ENCODE results near the gene PLA2G2E.
"Not testable (repeated sequence)": the region's sequence is repeated elsewhere in the genome, so short reads cannot be mapped to it uniquely, and the experiment has no call there.

PLA2G2E gene

DNA sequence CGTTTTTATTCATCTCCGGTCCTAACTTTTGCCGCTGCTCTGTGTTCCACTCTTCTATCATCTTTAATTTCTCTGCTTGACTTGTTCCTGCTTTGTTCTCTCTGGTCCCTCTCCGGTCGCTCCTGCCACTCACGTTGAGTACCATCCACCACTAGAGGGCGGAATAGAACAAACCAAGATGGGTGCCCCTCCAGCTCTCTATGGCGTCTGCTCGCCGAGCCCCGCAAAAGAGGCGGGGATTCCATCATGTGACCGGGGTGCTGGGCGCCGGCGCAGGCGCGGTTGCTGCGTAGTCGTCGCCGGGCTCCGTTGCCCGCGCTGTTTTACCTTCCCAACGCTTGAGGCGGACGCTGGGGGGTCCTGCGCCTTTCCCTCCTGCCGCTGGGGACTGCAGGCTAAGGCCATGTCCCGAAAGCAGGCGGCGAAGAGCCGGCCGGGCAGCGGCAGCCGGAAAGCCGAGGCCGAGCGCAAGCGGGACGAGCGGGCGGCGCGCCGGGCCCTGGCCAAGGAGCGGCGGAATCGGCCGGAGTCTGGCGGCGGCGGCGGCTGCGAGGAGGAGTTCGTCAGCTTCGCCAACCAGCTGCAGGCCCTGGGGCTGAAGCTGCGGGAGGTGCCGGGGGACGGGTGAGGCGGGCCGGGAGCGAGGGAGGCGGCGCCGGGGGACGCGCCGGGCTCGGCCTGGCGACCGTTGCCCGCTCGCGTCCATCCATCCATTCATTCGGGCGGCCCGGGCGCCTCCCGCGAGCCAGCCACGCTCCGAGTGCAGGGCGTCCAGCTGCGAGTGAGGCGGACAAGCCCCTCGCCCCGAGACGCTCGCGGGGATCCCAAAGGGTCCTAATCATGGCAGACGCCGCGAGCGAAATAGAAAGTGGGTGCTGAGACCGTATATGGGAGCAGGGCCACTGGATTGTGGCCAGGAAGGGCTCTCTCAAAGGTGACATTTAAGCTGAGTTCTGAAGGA, 41.0 kb downstream of the PLA2G2E start, which contains the start of gene OTUD3:
TSS of gene OTUD3 (plus strand) at position 285 of the 961 bp plus-strand sequence. CDS start at position 404, 119 bp downstream.
- peak; percentile 95 for DNase-seq (ENCODE audit: low spot score)

DNA sequence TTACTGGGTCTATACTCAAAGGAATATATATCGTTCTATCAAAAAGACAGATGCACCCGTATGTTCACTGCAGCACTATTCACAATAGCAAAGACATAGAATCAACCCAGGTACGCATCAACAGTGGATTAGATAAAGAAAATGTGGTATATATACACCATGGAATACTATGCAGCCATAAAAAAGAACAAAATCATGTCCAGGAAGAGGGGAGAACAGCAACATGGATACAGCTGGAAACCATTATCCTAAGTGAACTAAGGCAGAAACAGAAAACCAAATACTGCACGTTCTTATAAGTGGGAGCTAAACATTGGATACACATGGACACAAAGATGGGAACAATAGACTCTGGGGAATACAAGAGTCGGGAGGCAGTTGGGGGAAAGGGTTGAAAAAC, 42.6 kb downstream of the PLA2G2E start:
- not testable (repeated sequence) for DNase-seq (ENCODE audit: low spot score)

DNA sequence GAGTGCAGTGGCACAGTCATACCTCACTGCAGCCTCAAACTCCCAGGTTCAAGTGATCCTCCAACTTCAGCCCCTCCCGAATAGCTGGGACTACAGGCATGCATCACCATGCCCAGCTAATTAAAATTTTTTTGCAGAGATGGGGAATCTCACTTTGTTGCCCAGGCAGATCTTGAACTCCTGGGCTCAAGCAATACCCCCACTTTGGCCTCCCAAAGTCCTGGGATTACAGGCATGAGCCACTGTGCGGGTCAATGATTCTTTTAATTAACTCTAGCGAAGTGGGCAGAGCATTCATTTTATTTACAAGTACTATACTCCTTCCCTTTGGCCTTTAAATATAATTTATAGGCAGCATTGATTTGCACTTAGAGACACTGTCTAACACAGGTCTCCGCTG, 43.8 kb downstream of the PLA2G2E start:
- DNase-seq (ENCODE audit: low spot score) = no peak

DNA sequence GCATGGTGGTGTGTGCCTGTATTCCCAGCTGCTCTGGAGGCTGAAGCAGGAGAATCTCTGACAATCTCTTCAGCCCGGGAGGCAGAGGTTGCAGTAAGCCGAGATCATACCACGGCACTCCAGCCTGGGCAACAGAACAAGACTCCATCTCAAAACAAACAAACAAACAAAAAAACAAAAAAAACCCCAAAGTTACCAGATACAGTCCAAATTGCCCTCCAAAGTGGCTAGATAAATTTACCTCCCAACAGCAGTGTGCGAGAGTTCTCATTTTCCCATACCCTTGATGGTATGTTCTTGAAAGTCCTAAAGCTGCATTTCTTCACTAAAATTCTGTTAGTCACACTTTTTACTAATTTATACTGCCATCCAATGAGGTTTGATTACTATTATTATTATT, 44.2 kb downstream of the PLA2G2E start:
- DNase-seq (ENCODE audit: low spot score) = no peak

DNA sequence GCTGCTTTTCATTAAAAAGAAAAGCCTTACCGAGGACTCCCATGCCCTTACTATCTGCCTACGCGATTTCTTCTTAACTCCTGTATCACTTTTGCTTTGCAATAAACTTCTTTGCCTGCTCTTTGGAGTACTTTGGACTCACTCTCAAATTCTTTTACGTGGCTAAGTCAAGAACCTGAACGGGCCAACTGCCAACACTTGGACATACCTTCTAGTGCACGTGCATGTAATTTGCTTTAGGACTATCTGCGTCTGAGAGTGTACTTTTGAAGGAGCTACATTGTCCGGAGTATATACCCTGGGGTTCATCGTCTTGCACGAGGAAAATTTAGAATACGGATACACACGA, 44.8 kb downstream of the PLA2G2E start:
- DNase-seq (ENCODE audit: low spot score) = no peak

DNA sequence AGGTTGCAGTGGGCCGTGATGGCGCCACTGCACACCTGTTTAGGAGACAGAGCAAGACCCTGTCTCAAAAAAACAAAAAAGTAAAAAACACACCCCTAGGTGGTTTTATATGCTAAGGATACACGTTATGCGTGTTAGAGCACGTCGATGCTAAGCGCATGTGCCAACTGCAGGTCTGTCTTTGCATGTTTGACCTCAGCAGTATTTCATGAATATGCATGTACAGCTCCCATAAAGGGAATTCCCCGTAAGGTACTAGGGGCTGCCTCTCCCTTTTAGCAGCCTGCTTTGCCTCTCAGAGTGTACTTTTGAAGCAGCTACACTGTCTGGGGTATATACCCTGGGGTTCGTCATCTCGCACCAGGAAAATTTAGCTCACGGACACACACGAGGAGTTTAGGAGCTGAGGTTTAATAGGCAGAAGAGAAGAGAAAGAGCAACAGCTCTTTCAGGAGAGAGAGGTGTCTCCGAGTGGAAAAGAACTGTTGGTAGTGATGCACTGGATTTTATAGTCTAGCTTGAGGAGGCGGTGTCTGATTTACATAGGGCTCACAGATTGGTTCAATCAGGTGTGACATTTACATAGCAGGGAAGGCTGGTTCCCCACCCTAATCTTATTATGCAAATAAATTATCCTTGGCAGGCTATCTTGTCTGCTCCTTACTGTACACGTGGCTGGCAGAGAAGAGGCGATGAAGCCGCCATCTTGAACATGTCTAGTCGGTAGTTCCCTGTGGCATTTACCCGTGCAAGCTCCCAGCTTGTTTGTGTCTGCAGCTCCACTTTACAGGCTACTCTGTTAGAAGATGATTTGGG, 45.4 kb downstream of the PLA2G2E start:
- no peak for DNase-seq (ENCODE audit: low spot score)

DNA sequence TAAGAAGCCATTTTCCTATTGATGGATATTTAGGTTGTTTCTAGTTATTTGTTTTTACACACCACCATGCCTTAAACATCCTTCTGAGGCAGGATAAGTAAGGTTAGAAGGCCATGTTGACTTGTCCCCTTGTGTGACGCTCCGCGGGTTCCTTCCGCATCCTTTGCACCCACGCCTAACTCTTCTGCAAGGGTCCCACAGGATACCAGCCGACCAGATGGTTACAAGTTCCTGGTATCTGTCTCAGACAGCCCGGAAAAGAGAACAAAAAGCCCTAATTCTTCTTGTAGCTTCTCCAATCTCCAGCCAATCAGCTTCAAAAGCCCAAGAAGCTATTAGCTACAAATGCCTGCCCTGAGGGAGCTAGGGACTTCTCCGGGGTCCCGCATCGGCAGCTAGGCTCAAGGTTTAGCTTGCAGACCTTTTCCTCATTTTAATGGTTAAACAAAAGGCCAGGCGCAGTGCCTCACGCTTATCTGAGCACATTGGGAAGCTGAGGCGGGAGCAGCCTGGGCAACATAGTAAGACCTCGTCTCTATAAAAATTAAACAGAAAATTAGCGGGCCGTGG, 46.2 kb downstream of the PLA2G2E start:
- DNase-seq (ENCODE audit: low spot score) = no peak

DNA sequence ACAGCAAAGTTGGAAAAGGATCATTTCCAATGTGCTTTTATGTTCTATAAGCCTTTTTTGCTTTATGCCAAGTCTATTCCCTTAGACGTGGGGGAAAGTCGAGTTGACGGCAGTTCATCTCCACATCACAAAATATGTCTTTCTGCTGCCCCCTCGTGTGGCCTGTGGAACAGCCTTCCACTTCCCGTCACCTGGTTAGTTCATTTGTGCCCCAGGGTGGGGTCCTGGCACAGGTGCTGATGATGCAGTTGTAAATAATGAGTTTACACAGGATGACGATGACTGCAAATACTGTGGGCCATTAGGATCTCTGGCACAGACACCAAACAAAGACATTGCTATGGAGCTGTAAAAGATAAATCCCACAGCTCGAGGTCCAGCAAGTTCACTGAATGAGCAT, 51.2 kb downstream of the PLA2G2E start:
- DNase-seq (ENCODE audit: low spot score) = no peak

All from kidney capillary endothelial cell (primary cell).